Epithelial cell of esophagus (primary cell): ENCODE results near the gene TMEM151B.

ENCODE experiments used
- DNase-seq: peaks from one replicate; pipeline ENCODE4 v3.0.0; 2010; ENCODE audit warnings: low read depth
- H3K4me3 ChIP-seq: 2 replicates; pipeline ENCODE4 v1.5.1; 2011; ENCODE audit warnings: mild to moderate bottlenecking, low read length, control low read depth
- CTCF ChIP-seq: IDR thresholded peaks from 2 replicates; pipeline ENCODE4 v1.5.1; 2011; ENCODE audit warnings: low read depth, mild to moderate bottlenecking, low read length, control low read depth, inconsistent platforms; ENCODE audit not compliant: insufficient read depth; ENCODE audit errors: missing control alignments

The TMEM151B gene

GRCh38 chr6:44333273-44333919 is 63.1 kb downstream of the TMEM151B start:
- no peak for TF ChIP-seq CTCF

GRCh38 chr6:44333942-44334341 is 63.7 kb downstream of the TMEM151B start:
- TF ChIP-seq CTCF, result no peak
- no peak overlapping the region for H3K4me3 ChIP-seq
- no peak for DNase-seq

More at GRCh38 chr6:44333273-44333919, 63.1 kb downstream of the TMEM151B start:
- H3K4me3 ChIP-seq, result no peak overlapping the region
- no peak for DNase-seq

GRCh38 chr6:44335631-44336030 is 65.4 kb downstream of the TMEM151B start:
- no peak for TF ChIP-seq CTCF
- H3K4me3 ChIP-seq, result no peak overlapping the region
- DNase-seq, result no peak

GRCh38 chr6:44338228-44339122 is 68.2 kb downstream of the TMEM151B start:
- peak; percentile 74 for DNase-seq
- H3K4me3 ChIP-seq, result no peak overlapping the region
- TF ChIP-seq CTCF, result peak; percentile 81

- H3K4me3 ChIP-seq, result no peak overlapping the region
- no peak for TF ChIP-seq CTCF
- no peak for DNase-seq
These were observed 69.1 kb downstream of the TMEM151B start for GRCh38 chr6:44339301-44339700.

- H3K4me3 ChIP-seq, result no peak overlapping the region
- DNase-seq, result peak; percentile 96
- TF ChIP-seq CTCF, result no peak
These were observed 69.7 kb downstream of the TMEM151B start for GRCh38 chr6:44339763-44340625.
